A172 (cell line): Measurements from ENCODE around the gene CTNNAL1. TPM values are rescaled to one million over a fixed set of nuclear protein-coding genes. Genes with fewer than 3 reads are reported as not detected.
"Not testable (repeated sequence)": the region's sequence is repeated elsewhere in the genome, so short reads cannot be mapped to it uniquely, and the experiment has no call there.

Source experiments
- DNase-seq: peaks from one replicate; pipeline ENCODE4 v3.0.0-alpha.2; 2015; ENCODE audit warnings: low spot score
- total RNA-seq: library from RNA; depleted of rRNA; stranded (reverse); fragments of >200 nt; shearing (Covaris generic); gene quantifications from 2 replicates; pipeline ENCODE4 v1.2.3, GENCODE V29; 2014; rRNA removed

CTNNAL1 gene
- total RNA-seq, 1 experiment from 2014 or later, result 180 TPM

- DNase-seq, result peak; percentile 23
Observed at GRCh38 chr9:108933231-108933717, 80.0 kb downstream of the CTNNAL1 start.

- DNase-seq, result no peak
Observed at GRCh38 chr9:108928386-108928785, 84.9 kb downstream of the CTNNAL1 start.

GRCh38 chr9:108924466-108924865 is 88.8 kb downstream of the CTNNAL1 start:
- DNase-seq, result no peak

DNA sequence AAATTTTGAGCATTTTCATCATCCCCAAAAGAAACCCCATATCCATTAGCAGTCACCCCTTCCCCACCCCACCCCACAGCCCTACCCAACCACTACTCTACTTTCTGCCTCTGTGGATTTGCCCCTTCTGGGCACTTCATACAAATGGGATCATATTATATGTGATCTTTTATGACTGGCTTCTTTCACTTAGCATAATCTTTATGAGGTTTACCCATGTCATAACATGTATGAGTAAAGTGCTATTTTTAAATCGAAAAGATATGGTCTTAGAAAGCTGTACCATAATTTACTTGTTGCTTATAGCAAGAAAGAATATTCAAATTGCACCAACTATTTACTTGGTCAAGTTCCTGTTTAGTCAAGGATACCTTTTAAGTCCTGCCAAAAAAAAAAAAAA is 92.1 kb downstream of the CTNNAL1 start:
- DNase-seq, result no peak

GRCh38 chr9:108920401-108920800 is 92.9 kb downstream of the CTNNAL1 start:
- not testable (repeated sequence) for DNase-seq

- DNase-seq, result no peak
Observed at GRCh38 chr9:108919517-108919916, 93.8 kb downstream of the CTNNAL1 start.

GRCh38 chr9:108913391-108913790 is 99.9 kb downstream of the CTNNAL1 start:
- no peak for DNase-seq

GRCh38 chr9:108911820-108912219 is 101.5 kb downstream of the CTNNAL1 start:
- DNase-seq, result no peak

- no peak for DNase-seq
Observed at GRCh38 chr9:108910914-108911313, 102.4 kb downstream of the CTNNAL1 start.

GRCh38 chr9:108910402-108910801 is 102.9 kb downstream of the CTNNAL1 start:
- no peak for DNase-seq

DNA sequence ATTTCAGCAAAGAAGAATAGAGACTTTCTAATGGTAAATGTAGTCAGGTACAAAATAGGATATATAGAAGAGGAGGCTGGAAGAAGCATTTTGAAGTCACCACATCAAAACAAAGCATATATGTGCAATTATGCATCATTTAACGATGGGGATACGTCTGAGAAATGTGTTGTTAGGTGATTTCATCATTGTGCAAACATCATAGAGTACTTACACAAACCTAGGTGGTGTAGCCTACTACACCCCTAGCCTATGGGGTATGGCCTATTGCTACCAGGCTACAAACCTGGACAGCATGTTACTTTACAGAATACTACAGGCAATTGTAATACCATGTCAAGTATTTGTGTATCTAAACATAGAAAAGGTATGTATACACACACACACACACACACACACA is 107.8 kb downstream of the CTNNAL1 start:
- DNase-seq, result no peak

DNA sequence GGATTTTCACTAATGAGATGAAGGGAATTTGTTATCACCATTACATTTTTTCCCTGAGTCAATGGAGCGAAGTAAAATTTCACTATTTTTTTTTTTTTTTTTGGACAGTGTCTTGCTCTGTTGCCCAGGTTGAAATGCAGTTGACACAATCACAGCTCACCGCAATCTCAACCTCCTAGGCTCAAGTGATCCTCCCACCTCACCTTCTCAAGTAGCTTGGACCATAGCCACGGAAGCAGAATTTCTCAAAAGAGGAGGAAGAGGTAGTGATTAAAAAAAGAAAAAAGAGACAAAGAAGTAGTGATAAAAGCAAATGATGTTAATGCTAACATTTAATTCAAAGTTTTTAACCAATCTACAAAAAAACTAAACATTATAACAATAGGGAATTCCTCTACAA is 109.1 kb downstream of the CTNNAL1 start:
- DNase-seq, result no peak

DNA sequence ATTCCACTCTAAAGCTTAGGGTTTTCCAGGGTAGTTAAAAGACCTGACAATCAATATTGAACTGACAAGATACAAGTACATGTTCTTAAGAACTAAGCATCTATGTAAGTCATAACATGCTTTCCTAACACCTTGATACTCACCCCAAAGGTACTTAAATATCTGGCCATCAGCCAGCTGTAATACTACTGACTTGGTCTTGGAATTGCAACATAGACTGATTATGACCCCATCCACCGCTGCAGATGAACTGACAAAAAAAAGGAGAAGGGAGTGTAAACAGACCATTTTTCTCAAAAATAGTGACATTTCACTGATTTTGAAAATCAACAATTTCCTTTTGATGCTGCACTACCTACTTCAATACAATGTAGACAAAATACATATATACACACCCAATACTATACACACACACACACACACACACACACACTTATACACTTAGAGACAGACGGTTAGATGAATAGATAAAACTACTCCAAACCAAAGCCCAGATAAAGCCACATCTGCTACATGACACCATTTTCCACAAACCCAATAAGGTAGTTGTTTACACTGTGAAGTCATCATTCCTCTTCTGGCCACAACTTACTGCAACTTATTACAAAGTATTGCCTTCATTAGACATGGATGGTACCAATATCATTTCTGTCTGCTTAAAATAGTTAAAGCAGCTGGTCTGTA is 109.7 kb downstream of the CTNNAL1 start:
- DNase-seq, result no peak

- no peak for DNase-seq
Observed at GRCh38 chr9:108900176-108900575, 113.1 kb downstream of the CTNNAL1 start.

DNA sequence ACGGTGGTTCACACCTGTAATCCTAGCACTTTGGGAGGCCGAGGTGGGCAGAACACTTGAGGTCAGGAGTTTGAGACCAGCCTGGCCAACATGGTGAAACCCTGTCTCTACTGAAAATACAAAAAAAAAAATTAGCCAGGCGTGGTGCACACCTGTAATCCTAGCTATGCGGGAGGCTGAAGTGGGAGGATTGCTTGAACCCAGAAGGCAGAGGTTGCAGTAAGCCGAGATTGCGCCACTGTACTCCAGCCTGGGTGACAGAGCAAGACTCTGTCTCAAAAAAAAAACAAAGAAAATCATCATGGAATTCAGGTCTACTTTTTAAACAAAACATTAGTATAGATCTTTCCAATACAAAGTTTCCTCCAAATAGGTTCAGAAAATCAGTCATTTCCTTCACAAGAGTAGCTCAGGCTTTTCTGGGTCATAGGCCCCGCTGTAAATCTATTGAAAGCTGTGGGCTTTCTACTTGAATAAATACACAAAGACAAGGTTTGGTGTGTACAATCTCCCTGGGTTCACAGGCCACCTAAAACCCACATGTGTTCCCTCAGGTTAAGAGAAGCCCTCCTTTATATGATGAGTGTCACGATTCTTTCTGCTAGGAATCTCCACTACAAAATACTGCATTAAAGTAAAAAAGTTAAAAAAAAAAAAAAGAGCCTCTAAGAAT is 114.1 kb downstream of the CTNNAL1 start:
- DNase-seq, result not testable (repeated sequence)

DNA sequence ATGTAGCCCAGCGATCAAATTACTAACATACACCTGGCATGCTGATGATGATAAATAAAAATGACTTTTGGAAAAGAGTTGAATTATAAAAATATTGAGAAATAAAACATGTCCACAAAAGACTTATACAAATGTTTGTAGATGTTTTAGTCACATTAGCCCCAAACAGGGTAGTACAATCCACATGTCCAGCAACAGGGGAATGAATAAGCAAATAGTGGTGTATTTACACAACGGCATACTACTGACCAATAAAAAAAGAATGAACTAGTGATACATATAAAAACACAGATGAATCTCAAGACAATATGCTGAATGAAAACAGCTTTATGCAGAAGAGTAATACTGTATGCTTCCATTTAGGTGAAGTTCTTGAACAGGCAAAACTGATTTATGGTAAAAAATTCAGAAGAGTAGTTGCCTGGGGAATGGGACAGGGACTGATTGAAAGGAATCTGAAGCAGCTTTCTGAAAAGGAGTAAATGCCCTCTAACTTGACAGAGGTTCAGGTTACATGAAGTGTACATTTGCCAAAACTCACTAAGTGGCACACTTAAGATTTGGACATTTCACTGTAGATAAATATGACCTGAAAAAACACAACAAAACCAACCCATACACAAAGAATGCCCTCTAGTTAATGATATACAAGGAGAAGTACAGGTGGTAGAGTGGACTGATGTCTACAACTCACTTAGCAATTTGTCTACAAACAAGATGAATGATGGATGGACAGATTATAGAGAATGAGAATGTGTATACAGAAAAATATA is 115.8 kb downstream of the CTNNAL1 start:
- no peak for DNase-seq

DNA sequence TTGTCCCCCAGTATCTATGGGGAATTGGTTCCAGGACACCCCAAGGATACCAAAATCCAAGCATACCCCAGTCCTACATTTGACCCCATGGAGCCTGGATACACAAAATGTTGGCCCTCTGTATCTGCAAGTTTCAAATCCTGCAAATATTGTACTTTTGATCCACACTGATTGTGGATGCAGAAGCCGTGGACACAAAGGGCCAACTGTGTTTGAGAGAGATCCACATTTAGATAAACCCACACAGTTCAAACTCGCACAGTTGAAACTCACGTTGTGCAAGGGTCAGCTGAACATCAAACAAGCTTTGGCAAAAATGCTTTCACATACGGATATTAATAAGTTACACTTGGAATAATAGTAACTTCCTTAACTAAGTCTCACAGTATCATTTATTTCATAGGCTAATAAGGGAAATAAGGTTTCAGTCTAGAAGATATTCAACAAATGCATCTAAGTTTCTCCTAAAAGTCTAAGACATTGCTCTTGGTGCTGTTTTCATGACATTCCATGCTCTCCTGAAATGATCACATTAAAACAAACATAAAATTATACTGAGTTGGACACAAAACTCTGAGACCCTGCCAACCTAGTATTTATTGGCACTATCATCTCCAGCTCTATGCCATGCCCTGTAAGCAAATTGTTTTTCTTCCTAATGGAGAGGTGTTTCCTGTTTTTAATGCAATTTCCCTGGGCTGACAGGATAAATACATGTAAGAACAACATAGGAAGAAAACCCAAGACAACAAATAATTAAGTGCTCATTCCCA is 118.9 kb downstream of the CTNNAL1 start:
- DNase-seq, result no peak

Other genes starting within 250 kb of the CTNNAL1 start
- gene ACTL7B, start 157.5 kb downstream of the CTNNAL1 start, total RNA-seq, result not detected in 2 replicates
- gene ACTL7A, start 151.2 kb downstream of the CTNNAL1 start, total RNA-seq, result not detected in 2 replicates
- 37.1 and 40.0 TPM in 2 replicates for gene ELP1, start 79.4 kb downstream of the CTNNAL1 start, total RNA-seq
- 13.1 and 15.5 TPM in 2 replicates for gene ABITRAM, start 79.1 kb downstream of the CTNNAL1 start, total RNA-seq
- 45.5 and 46.0 TPM in 2 replicates for gene TMEM245, start 106.4 kb upstream of the CTNNAL1 start, total RNA-seq
- not detected in 2 replicates for gene FRRS1L, start 153.8 kb upstream of the CTNNAL1 start, total RNA-seq